Measurements from ENCODE around the gene TAS2R20.

GRCh38 chr12:11007608-11008007 is 9.5 kb upstream of the TAS2R20 start:
- TF ChIP-seq CTCF (IDR thresholded peaks at IDR 0.05 in 2 of 3, conservative IDR thresholded peaks at IDR 0.05 in 1 of 3; ENCODE audit: control insufficient read depth in 2 of 3, extremely low read depth in 1 of 3, insufficient read depth in 1 of 3, low read depth in 3 of 3, low read length in 3 of 3), result no peak
- TF ChIP-seq SIN3A (IDR thresholded peaks at IDR 0.05; ENCODE audit: low read depth, low read length), result no peak
- no peak for TF ChIP-seq FOS (IDR thresholded peaks at IDR 0.05; ENCODE audit: borderline replicate concordance, extremely low read depth, insufficient read length)
- TF ChIP-seq STAT3 (IDR thresholded peaks at IDR 0.05; ENCODE audit: low read depth, low read length), result no peak
- no peak for TF ChIP-seq TCF12 (IDR thresholded peaks at IDR 0.05; ENCODE audit: low read depth, low read length)
- TF ChIP-seq RAD21 (IDR thresholded peaks at IDR 0.05; ENCODE audit: insufficient read depth, low read depth, low read length), result no peak
- no peak for TF ChIP-seq USF2 (IDR thresholded peaks at IDR 0.05; ENCODE audit: borderline replicate concordance, low read depth, low read length)
- no peak for TF ChIP-seq POU2F2 (IDR thresholded peaks at IDR 0.05; ENCODE audit: borderline replicate concordance, low read depth, low read length)
- TF ChIP-seq HDAC6 (IDR thresholded peaks at IDR 0.05; ENCODE audit: unreplicated experiment), result no peak
- no peak for TF ChIP-seq SMARCA5 (IDR thresholded peaks at IDR 0.05)
- no peak for TF ChIP-seq EGR1 (IDR thresholded peaks at IDR 0.05; ENCODE audit: borderline replicate concordance in 1 of 2, low read depth in 2 of 2, low read length in 2 of 2)

All from GM12878 (cell line).